ENCODE data around the gene ABCA12.

DNA sequence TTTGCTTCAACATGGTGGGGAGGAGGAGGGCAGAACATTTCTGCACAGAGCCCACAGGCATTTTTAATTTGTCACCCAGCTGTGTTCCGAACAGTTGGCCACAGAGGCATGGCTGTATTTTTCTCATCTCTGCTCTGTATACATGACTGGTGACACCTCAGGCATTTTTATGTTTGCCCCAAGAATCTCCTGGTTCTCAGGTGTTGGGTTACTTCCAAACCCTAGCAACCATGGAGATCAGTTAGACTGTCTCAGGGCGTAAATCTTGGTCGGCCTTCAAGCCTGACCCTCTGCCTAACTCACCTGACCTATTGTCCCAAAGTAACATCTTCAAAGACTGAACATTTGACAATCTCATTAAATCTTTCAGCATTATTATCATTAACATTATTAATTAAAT is 100.0 kb downstream of the ABCA12 start:
- TF ChIP-seq CTCF (IDR thresholded peaks at IDR 0.05) (no peak), POLR2A (IDR thresholded peaks at IDR 0.05) (no peak)

Measured in body of pancreas (tissue), 4 donors.